GM19397 (cell line): Measurements from ENCODE around the gene AAMP.
A peak's percentile ranks its signal among the peaks of the same experiment; 100 is the strongest.
"Not testable (repeated sequence)": the region's sequence is repeated elsewhere in the genome, so short reads cannot be mapped to it uniquely, and the experiment has no call there.

Source experiments
- ATAC-seq: cut with Tn5 transposase; IDR thresholded peaks from one replicate; pipeline ENCODE4 v1.9.1; 2021; ENCODE audit warnings: mild to moderate bottlenecking, moderate library complexity; ENCODE audit not compliant: unreplicated experiment

The AAMP gene, protein sequence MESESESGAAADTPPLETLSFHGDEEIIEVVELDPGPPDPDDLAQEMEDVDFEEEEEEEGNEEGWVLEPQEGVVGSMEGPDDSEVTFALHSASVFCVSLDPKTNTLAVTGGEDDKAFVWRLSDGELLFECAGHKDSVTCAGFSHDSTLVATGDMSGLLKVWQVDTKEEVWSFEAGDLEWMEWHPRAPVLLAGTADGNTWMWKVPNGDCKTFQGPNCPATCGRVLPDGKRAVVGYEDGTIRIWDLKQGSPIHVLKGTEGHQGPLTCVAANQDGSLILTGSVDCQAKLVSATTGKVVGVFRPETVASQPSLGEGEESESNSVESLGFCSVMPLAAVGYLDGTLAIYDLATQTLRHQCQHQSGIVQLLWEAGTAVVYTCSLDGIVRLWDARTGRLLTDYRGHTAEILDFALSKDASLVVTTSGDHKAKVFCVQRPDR

GRCh38 chr2:218269900-218270720, at the start of gene AAMP, which contains the start of gene PNKD:
AAMP (minus strand) TSS chr2:218270137; CDS start chr2:218270086, 51 bp downstream.
PNKD (plus strand) TSS chr2:218270519; CDS start chr2:218270536, 17 bp downstream.
- ATAC-seq: peak; percentile 91

GRCh38 chr2:218318241-218318640, 48.3 kb upstream of the AAMP start:
- no peak for ATAC-seq

DNA sequence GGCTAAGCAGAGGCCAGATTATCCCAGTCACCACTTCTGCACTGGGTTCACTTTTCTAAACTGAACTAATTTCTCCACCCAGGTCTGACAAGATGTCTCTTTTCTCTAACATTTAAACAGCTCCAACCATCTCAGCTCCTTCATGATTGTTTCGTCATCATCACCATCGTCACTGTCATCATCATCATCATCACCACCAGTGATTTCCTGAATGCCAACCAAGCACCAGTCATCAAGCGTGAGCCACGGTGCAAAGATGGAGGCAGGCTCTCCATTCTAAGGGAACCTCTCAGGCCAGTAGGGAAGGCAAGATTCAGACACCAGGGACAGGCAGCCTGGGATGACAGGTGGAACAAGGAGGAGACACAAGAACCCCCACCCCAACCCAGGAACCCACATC, 47.9 kb upstream of the AAMP start:
- no peak for ATAC-seq

- no peak for ATAC-seq
These were observed 47.3 kb upstream of the AAMP start for GRCh38 chr2:218317303-218317630.

DNA sequence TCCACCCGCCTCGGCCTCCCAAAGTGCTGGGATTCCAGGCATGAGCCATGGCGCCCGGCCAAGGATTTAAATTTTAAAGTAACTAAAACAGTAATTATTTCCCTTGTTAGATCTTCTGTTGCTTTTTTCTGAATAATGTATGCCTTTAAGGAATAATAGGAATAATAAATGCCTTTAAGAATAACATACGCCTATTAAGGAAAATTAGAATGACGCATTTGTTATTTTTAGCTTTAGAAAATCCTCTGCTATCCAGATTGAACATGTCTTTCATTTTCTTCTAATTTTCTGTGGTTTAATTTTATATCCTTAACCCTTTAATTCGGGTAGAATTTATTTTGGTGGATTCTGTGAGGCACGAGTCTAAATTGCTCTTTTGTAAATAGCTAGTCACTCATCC, 45.5 kb upstream of the AAMP start:
- no peak for ATAC-seq

- ATAC-seq: not testable (repeated sequence)
These were observed 44.8 kb upstream of the AAMP start for GRCh38 chr2:218314764-218315163.

GRCh38 chr2:218313356-218313755, 43.4 kb upstream of the AAMP start:
- no peak for ATAC-seq

DNA sequence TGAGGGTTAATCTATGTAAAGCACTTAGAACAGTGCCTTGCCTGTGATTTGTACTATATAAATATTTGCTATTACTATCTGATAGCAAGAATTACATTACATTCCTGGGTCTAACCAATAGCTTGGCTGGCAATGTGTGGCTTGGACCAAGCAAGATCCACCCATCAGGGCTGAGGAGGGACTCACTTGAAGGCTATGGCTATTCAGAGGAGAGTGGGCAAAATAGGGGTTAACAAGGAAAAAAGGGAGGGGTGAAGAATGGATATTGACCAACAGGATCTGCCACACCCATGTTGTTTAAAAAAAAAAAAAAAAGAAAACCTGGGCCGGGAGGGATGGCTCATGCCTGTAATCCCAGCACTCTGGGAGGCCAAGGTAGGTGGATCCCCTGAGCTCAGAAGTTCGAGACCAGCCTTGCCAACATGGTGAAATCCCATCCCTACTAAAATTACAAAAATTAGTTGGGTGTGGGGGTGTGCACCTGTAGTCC, 42.4 kb upstream of the AAMP start:
- no peak for ATAC-seq

DNA sequence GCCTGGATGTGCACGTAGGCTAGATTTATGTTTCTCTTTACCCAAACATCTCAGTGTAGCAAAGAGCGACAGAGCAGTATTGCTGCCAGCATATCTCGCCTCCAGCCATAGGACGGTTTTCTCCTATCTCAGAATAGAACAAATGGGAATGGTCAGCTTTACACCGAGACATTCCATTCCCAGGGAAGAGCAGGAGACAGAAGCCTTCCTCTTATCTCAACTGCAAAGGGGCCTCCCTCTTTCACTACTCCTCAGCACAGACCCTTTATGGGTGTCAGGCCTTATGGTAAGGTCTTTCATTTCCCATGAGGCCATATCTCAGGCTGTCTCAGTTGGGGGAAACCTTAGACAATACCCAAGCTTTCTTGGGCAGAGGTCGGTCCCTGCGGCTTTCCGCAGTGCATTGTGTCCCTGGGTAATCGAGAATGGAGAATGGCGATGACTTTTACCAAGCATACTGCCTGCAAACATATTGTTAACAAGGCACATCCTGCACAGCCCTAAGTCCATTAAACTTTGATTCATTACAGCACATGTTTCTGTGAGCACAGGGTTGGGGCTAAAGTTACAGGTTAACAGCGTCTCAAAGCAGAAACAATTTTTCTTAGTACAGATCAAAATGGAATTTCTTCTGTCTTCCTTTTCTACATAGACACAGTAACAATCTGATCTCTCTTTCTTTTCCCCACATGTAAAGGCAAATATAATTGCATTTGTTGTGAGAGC, 41.8 kb upstream of the AAMP start:
- ATAC-seq: not testable (repeated sequence)

GRCh38 chr2:218310853-218311540, 41.1 kb upstream of the AAMP start:
- no peak for ATAC-seq

DNA sequence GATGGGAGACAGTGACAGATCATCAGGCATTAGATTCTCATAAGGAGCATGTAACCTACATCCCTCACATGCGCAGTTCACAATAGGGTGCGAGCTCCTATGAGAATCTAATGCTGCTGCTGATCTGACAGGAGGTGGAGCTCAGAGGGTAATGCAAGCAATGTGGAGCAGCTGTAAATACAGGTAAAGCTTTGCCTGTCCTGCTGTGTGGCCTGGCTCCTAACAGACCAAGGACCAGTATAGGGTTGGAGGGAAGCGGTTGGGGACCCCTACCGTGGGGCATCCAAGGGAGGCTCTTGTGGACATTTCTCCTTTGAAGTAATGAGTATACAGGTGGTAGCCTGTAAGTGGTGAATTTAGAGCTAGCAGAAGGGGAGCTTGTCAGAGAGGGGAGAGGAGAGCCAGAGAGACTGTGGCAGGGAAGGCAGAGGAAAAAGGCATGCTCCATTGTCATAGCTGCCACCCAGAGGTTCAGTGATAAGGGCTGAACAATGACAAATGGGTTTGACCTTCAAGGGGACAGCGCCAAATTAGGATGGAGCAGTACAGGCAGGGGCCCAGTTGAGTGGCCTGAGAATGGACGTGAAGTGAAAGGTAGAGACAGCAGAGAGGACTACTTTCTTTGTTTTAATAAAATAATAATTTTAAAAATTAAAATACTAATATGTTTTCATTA, 37.6 kb upstream of the AAMP start:
- no peak for ATAC-seq

GRCh38 chr2:218306184-218306920, 36.4 kb upstream of the AAMP start:
- ATAC-seq: no peak

GRCh38 chr2:218305383-218305782, 35.4 kb upstream of the AAMP start:
- ATAC-seq: no peak

- ATAC-seq: peak; percentile 64
These were observed 31.4 kb upstream of the AAMP start for GRCh38 chr2:218301176-218301819.

GRCh38 chr2:218300141-218300540, 30.2 kb upstream of the AAMP start:
- no peak for ATAC-seq

GRCh38 chr2:218298314-218298875, 28.5 kb upstream of the AAMP start:
- no peak for ATAC-seq

- ATAC-seq: no peak
These were observed 26.9 kb upstream of the AAMP start for GRCh38 chr2:218296847-218297246.

GRCh38 chr2:218296200-218296599, 26.3 kb upstream of the AAMP start:
- no peak for ATAC-seq
